ENCODE data around the gene FDCSP.
"Not testable (repeated sequence)": the region's sequence is repeated elsewhere in the genome, so short reads cannot be mapped to it uniquely, and the experiment has no call there.

FDCSP gene

GRCh38 chr4:70225824-70226223 lies at the start of gene FDCSP:
TSS of gene FDCSP (plus strand) at chr4:70226124. CDS start at chr4:70231195, 5,071 bp downstream.
- no peak for DNase-seq

- DNase-seq = no peak
These were observed 48.8 kb upstream of the FDCSP start for GRCh38 chr4:70177090-70177489.

GRCh38 chr4:70178075-70178660 lies 47.8 kb upstream of the FDCSP start:
- DNase-seq = no peak

GRCh38 chr4:70179811-70180210 lies 46.1 kb upstream of the FDCSP start:
- DNase-seq = no peak

GRCh38 chr4:70181864-70182263 lies 44.1 kb upstream of the FDCSP start:
- no peak for DNase-seq

GRCh38 chr4:70182517-70183167 lies 43.3 kb upstream of the FDCSP start:
- DNase-seq = no peak

- DNase-seq = no peak
These were observed 42.6 kb upstream of the FDCSP start for GRCh38 chr4:70183168-70183939.

GRCh38 chr4:70183940-70184246 lies 42.0 kb upstream of the FDCSP start:
- DNase-seq = no peak

GRCh38 chr4:70187216-70187615 lies 38.7 kb upstream of the FDCSP start:
- DNase-seq = no peak

- no peak for DNase-seq
These were observed 35.3 kb upstream of the FDCSP start for GRCh38 chr4:70190579-70190978.

GRCh38 chr4:70191647-70192046 lies 34.3 kb upstream of the FDCSP start:
- DNase-seq = no peak

- DNase-seq = no peak
These were observed 33.0 kb upstream of the FDCSP start for GRCh38 chr4:70192895-70193294.

- no peak for DNase-seq
These were observed 30.5 kb upstream of the FDCSP start, which contains the start of gene ODAM for GRCh38 chr4:70195425-70195824. TSS of gene ODAM (plus strand) at chr4:70195725. CDS start at chr4:70196544, 819 bp downstream.

- no peak for DNase-seq
These were observed 29.1 kb upstream of the FDCSP start for GRCh38 chr4:70196857-70197256.

GRCh38 chr4:70197842-70198241 lies 28.1 kb upstream of the FDCSP start:
- DNase-seq = no peak

- DNase-seq = no peak
These were observed 22.3 kb upstream of the FDCSP start for GRCh38 chr4:70203601-70204000.

GRCh38 chr4:70212752-70213151 lies 13.2 kb upstream of the FDCSP start:
- not testable (repeated sequence) for DNase-seq

- DNase-seq = not testable (repeated sequence)
These were observed 9.8 kb upstream of the FDCSP start for GRCh38 chr4:70216109-70216508.

GRCh38 chr4:70216550-70216949 lies 9.4 kb upstream of the FDCSP start:
- not testable (repeated sequence) for DNase-seq

- not testable (repeated sequence) for DNase-seq
These were observed 4.5 kb upstream of the FDCSP start for GRCh38 chr4:70221389-70221788.

- not testable (repeated sequence) for DNase-seq
These were observed 4.1 kb upstream of the FDCSP start for GRCh38 chr4:70221818-70222217.

- DNase-seq = no peak
These were observed 10.2 kb downstream of the FDCSP start for GRCh38 chr4:70236125-70236524.

GRCh38 chr4:70239131-70239883 lies 13.4 kb downstream of the FDCSP start:
- DNase-seq = no peak
